ENCODE results near the gene APOD.

Gene APOD

GRCh38 chr3:195549931-195550519, 33.7 kb downstream of the APOD start:
- peak; percentile 72 to 75 (median 75) for DNase-seq
- peak; percentile 85 for ATAC-seq (replicated peaks)

GRCh38 chr3:195548987-195549386, 34.8 kb downstream of the APOD start:
- Mint-ChIP-seq H3K9me3 (no peaks in the 10 kb centered on the region), H3K27ac (peak overlapping the region; percentile 87 to 96), H3K4me3 (peak overlapping the region; percentile 33 to 57), H3K4me1 (ENCODE audit: low read depth in 2 of 2) (peaks cover 61 to 71% of the 10 kb centered on the region in 2 donors), H3K36me3 (ENCODE audit: insufficient read depth) (peaks cover 16% of the 10 kb centered on the region), H3K27me3 (no peaks in the 10 kb centered on the region)
- no peak for DNase-seq
- no peak for ATAC-seq (replicated peaks)

More at GRCh38 chr3:195549931-195550519, 33.7 kb downstream of the APOD start:
- peak overlapping the region; percentile 69 to 79 for H3K4me3 Mint-ChIP-seq
- no peaks in the 10 kb centered on the region for H3K27me3 Mint-ChIP-seq
- H3K36me3 Mint-ChIP-seq (ENCODE audit: insufficient read depth), result peaks cover 11% of the 10 kb centered on the region
- no peaks in the 10 kb centered on the region for H3K9me3 Mint-ChIP-seq
- H3K27ac Mint-ChIP-seq, result peak overlapping the region; percentile 87 to 96
- peaks cover 54 to 61% of the 10 kb centered on the region in 2 donors for H3K4me1 Mint-ChIP-seq (ENCODE audit: low read depth in 2 of 2)

GRCh38 chr3:195548501-195548900, 35.2 kb downstream of the APOD start:
- ATAC-seq (replicated peaks) (no peak), DNase-seq (no peak)
- Mint-ChIP-seq H3K4me3 (peak overlapping the region; percentile 33 to 57), H3K9me3 (no peaks in the 10 kb centered on the region), H3K4me1 (ENCODE audit: low read depth in 2 of 2) (peaks cover 65 to 75% of the 10 kb centered on the region in 2 donors), H3K36me3 (ENCODE audit: insufficient read depth) (peaks cover 17% of the 10 kb centered on the region), H3K27me3 (no peaks in the 10 kb centered on the region), H3K27ac (peak overlapping the region; percentile 87 to 96)

- ATAC-seq (replicated peaks), result no peak
- H3K4me1 Mint-ChIP-seq (ENCODE audit: low read depth in 2 of 2), result peaks cover 61 to 73% of the 10 kb centered on the region in 2 donors
- peaks cover 22% of the 10 kb centered on the region for H3K36me3 Mint-ChIP-seq (ENCODE audit: insufficient read depth)
- peak overlapping the region; percentile 25 to 96 for H3K27ac Mint-ChIP-seq
- no peak for DNase-seq
- H3K9me3 Mint-ChIP-seq, result no peaks in the 10 kb centered on the region
- no peaks in the 10 kb centered on the region for H3K27me3 Mint-ChIP-seq
- peak overlapping the region; percentile 33 to 57 for H3K4me3 Mint-ChIP-seq
These were observed 35.7 kb downstream of the APOD start for GRCh38 chr3:195548006-195548405.

GRCh38 chr3:195546130-195546560, 37.6 kb downstream of the APOD start:
- Mint-ChIP-seq H3K27me3 (no peaks in the 10 kb centered on the region), H3K9me3 (no peaks in the 10 kb centered on the region), H3K36me3 (ENCODE audit: insufficient read depth) (peaks cover 33% of the 10 kb centered on the region), H3K4me3 (peak overlapping the region; percentile 85 to 92), H3K4me1 (ENCODE audit: low read depth in 2 of 2) (peaks cover 57 to 72% of the 10 kb centered on the region in 2 donors), H3K27ac (peak overlapping the region; percentile 94 to 96)
- ATAC-seq (replicated peaks) (no peak), DNase-seq (no peak)

- DNase-seq (no peak), ATAC-seq (replicated peaks) (no peak)
- Mint-ChIP-seq H3K27ac (peak overlapping the region; percentile 94 to 97), H3K27me3 (no peaks in the 10 kb centered on the region), H3K36me3 (ENCODE audit: insufficient read depth) (peaks cover 32% of the 10 kb centered on the region), H3K4me3 (peak overlapping the region; percentile 92 to 93), H3K9me3 (no peaks in the 10 kb centered on the region), H3K4me1 (ENCODE audit: low read depth in 2 of 2) (peaks cover 61 to 73% of the 10 kb centered on the region in 2 donors)
These were observed 39.1 kb downstream of the APOD start for GRCh38 chr3:195544634-195545033.

GRCh38 chr3:195544230-195544536, 39.6 kb downstream of the APOD start:
- no peaks in the 10 kb centered on the region for H3K27me3 Mint-ChIP-seq
- H3K9me3 Mint-ChIP-seq, result no peaks in the 10 kb centered on the region
- peak overlapping the region; percentile 94 to 97 for H3K27ac Mint-ChIP-seq
- peak overlapping the region; percentile 92 to 93 for H3K4me3 Mint-ChIP-seq
- peaks cover 66 to 78% of the 10 kb centered on the region in 2 donors for H3K4me1 Mint-ChIP-seq (ENCODE audit: low read depth in 2 of 2)
- peaks cover 36% of the 10 kb centered on the region for H3K36me3 Mint-ChIP-seq (ENCODE audit: insufficient read depth)
- ATAC-seq (replicated peaks) (no peak), DNase-seq (no peak)

GRCh38 chr3:195543500-195544229, 40.1 kb downstream of the APOD start:
- no peak for DNase-seq
- Mint-ChIP-seq H3K4me1 (ENCODE audit: low read depth in 2 of 2) (peaks cover 66 to 79% of the 10 kb centered on the region in 2 donors), H3K27me3 (no peaks in the 10 kb centered on the region), H3K4me3 (peak overlapping the region; percentile 92 to 93), H3K36me3 (ENCODE audit: insufficient read depth) (peaks cover 37% of the 10 kb centered on the region), H3K27ac (peak overlapping the region; percentile 94 to 97), H3K9me3 (no peaks in the 10 kb centered on the region)
- no peak for ATAC-seq (replicated peaks)

- Mint-ChIP-seq H3K36me3 (ENCODE audit: insufficient read depth) (peaks cover 37% of the 10 kb centered on the region), H3K9me3 (no peaks in the 10 kb centered on the region), H3K4me1 (ENCODE audit: low read depth in 2 of 2) (peaks cover 64 to 78% of the 10 kb centered on the region in 2 donors), H3K4me3 (peak within 1 kb of the TSS; percentile 92 to 93), H3K27ac (peak within 1 kb of the TSS; percentile 94 to 97), H3K27me3 (no peaks in the 10 kb centered on the region)
- ATAC-seq (replicated peaks) (peak; percentile 84), DNase-seq (peak; percentile 88)
These were observed 40.8 kb downstream of the APOD start, which contains the start of gene PPP1R2 for GRCh38 chr3:195542698-195543499. Gene PPP1R2 (minus strand): TSS chr3:195543325. CDS start chr3:195543025, 300 bp downstream.

GRCh38 chr3:195542316-195542697, 41.4 kb downstream of the APOD start:
- DNase-seq, result no peak
- peaks cover 67 to 81% of the 10 kb centered on the region in 2 donors for H3K4me1 Mint-ChIP-seq (ENCODE audit: low read depth in 2 of 2)
- no peak for ATAC-seq (replicated peaks)

GRCh38 chr3:195540511-195540910, 43.2 kb downstream of the APOD start:
- DNase-seq, result no peak
- Mint-ChIP-seq H3K9me3 (no peaks in the 10 kb centered on the region), H3K27ac (peak overlapping the region; percentile 94 to 97), H3K27me3 (no peaks in the 10 kb centered on the region), H3K36me3 (ENCODE audit: insufficient read depth) (peaks cover 38% of the 10 kb centered on the region), H3K4me1 (ENCODE audit: low read depth in 2 of 2) (peaks cover 57 to 74% of the 10 kb centered on the region in 2 donors), H3K4me3 (peak overlapping the region; percentile 92 to 93)
- no peak for ATAC-seq (replicated peaks)

More at GRCh38 chr3:195542316-195542697, 41.4 kb downstream of the APOD start:
- Mint-ChIP-seq H3K27me3 (no peaks in the 10 kb centered on the region), H3K9me3 (no peaks in the 10 kb centered on the region), H3K27ac (peak overlapping the region; percentile 94 to 97), H3K4me3 (peak overlapping the region; percentile 92 to 93), H3K36me3 (ENCODE audit: insufficient read depth) (peaks cover 40% of the 10 kb centered on the region)

- Mint-ChIP-seq H3K27me3 (no peaks in the 10 kb centered on the region), H3K27ac (peak overlapping the region; percentile 94 to 97), H3K9me3 (no peaks in the 10 kb centered on the region), H3K4me3 (peak overlapping the region; percentile 92 to 93), H3K4me1 (ENCODE audit: low read depth in 2 of 2) (peaks cover 58 to 76% of the 10 kb centered on the region in 2 donors), H3K36me3 (ENCODE audit: insufficient read depth) (peaks cover 42% of the 10 kb centered on the region)
- ATAC-seq (replicated peaks) (no peak), DNase-seq (no peak)
These were observed 43.7 kb downstream of the APOD start for GRCh38 chr3:195540027-195540426.

GRCh38 chr3:195539479-195539878, 44.3 kb downstream of the APOD start:
- Mint-ChIP-seq H3K9me3 (no peaks in the 10 kb centered on the region), H3K27me3 (no peaks in the 10 kb centered on the region), H3K27ac (peak overlapping the region; percentile 94 to 97), H3K4me1 (ENCODE audit: low read depth in 2 of 2) (peaks cover 61 to 77% of the 10 kb centered on the region in 2 donors), H3K4me3 (peak overlapping the region; percentile 92 to 93), H3K36me3 (ENCODE audit: insufficient read depth) (peaks cover 44% of the 10 kb centered on the region)
- ATAC-seq (replicated peaks) (no peak), DNase-seq (no peak)

Measured in effector memory CD8-positive, alpha-beta T cell (primary cell).